SK-N-SH treated with all-trans-retinoic acid at 6 μM for 48 hours (cell line): ENCODE data around the gene FOXF1.

ENCODE experiments used
- BACH2 ChIP-seq: fragments of 250-450 bp; sonication (Bioruptor Pico); IDR thresholded peaks from 2 replicates; pipeline ENCODE4 v1.9.0; 2021; ENCODE audit warnings: mild to moderate bottlenecking, borderline replicate concordance
- TCF4 ChIP-seq: fragments of 250-450 bp; sonication (Bioruptor Pico); IDR thresholded peaks from 2 replicates; pipeline ENCODE4 v1.8.0; 2021; ENCODE audit warnings: mild to moderate bottlenecking, moderate library complexity, borderline replicate concordance
- ZFP3 ChIP-seq: fragments of 250-450 bp; sonication (Bioruptor Pico); IDR thresholded peaks from 2 replicates; pipeline ENCODE4 v1.5.0; 2020; ENCODE audit warnings: mild to moderate bottlenecking, moderate library complexity
- TF ChIP-seq, protein P1 (sequence below): fragments of 250-450 bp; sonication (Bioruptor Pico); IDR thresholded peaks from 2 replicates; pipeline ENCODE4 v1.8.0; 2020; ENCODE audit warnings: mild to moderate bottlenecking, moderate library complexity, borderline replicate concordance
- TF ChIP-seq, protein P2 (sequence below): fragments of 250-450 bp; sonication (Bioruptor Pico); IDR thresholded peaks from 2 replicates; pipeline ENCODE4 v1.5.1; 2021; ENCODE audit warnings: mild to moderate bottlenecking, moderate library complexity
- TF ChIP-seq, protein P3 (sequence below): fragments of 250-450 bp; sonication (Bioruptor Pico); IDR thresholded peaks from 2 replicates; pipeline ENCODE4 v1.5.1; 2020; ENCODE audit warnings: low read depth, mild to moderate bottlenecking, moderate library complexity

DNA sequence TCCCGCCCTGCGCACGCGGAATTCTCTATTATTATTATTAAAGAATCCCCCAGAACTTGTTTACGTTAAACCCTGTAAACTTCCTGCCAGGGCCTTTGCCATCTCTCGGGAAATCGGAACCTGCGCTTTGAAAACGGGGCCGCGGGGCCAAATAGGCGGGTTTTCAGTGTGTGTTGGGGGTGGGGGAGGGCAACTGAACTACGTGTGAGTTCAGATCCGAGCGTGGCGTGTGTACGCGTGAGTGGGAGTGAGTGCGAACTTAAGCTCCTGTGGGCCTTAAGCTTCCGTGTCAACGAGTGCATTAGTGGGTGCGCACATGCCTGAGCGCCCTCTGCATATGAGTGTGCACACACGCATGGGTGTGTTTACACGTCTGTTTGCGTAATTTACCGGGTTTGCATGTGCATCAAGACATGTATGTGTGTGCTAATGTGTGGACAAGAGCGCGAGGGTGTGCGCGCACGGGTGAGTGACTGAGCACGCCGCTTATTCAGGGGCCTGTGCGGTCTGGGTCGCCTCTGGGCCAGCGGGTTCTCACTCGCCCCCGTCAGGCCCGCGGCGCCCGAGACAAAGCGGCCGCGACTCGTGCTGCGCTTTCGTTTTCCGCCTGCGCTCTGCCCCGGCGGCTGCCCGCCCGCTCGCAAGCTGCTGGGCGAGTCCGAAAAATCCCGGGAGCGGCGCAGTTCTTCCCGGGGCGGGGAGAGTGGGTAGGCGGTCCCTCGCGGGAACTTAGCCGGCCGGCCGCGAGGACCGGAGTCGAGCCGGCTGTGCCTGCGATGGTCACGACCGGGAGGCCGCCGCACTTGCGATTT lies 1.2 kb upstream of the FOXF1 start:
- TF ChIP-seq, protein P1, sequence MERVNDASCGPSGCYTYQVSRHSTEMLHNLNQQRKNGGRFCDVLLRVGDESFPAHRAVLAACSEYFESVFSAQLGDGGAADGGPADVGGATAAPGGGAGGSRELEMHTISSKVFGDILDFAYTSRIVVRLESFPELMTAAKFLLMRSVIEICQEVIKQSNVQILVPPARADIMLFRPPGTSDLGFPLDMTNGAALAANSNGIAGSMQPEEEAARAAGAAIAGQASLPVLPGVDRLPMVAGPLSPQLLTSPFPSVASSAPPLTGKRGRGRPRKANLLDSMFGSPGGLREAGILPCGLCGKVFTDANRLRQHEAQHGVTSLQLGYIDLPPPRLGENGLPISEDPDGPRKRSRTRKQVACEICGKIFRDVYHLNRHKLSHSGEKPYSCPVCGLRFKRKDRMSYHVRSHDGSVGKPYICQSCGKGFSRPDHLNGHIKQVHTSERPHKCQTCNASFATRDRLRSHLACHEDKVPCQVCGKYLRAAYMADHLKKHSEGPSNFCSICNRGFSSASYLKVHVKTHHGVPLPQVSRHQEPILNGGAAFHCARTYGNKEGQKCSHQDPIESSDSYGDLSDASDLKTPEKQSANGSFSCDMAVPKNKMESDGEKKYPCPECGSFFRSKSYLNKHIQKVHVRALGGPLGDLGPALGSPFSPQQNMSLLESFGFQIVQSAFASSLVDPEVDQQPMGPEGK: no peak
- no peak for TF ChIP-seq BACH2 (CRISPR knock-in tag)
- TF ChIP-seq, protein P2, sequence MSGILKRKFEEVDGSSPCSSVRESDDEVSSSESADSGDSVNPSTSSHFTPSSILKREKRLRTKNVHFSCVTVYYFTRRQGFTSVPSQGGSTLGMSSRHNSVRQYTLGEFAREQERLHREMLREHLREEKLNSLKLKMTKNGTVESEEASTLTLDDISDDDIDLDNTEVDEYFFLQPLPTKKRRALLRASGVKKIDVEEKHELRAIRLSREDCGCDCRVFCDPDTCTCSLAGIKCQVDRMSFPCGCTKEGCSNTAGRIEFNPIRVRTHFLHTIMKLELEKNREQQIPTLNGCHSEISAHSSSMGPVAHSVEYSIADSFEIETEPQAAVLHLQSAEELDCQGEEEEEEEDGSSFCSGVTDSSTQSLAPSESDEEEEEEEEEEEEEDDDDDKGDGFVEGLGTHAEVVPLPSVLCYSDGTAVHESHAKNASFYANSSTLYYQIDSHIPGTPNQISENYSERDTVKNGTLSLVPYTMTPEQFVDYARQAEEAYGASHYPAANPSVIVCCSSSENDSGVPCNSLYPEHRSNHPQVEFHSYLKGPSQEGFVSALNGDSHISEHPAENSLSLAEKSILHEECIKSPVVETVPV (CRISPR knock-in tag): no peak
- no peak for TF ChIP-seq TCF4 (CRISPR knock-in tag)
- TF ChIP-seq, protein P3, sequence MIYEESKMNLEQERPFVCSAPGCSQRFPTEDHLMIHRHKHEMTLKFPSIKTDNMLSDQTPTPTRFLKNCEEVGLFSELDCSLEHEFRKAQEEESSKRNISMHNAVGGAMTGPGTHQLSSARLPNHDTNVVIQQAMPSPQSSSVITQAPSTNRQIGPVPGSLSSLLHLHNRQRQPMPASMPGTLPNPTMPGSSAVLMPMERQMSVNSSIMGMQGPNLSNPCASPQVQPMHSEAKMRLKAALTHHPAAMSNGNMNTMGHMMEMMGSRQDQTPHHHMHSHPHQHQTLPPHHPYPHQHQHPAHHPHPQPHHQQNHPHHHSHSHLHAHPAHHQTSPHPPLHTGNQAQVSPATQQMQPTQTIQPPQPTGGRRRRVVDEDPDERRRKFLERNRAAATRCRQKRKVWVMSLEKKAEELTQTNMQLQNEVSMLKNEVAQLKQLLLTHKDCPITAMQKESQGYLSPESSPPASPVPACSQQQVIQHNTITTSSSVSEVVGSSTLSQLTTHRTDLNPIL (CRISPR knock-in tag): no peak
- no peak for TF ChIP-seq ZFP3 (CRISPR knock-in tag)
